Urinary bladder (tissue), 4 donors: ENCODE data around the gene ETFA. TPM values are rescaled to one million over a fixed set of nuclear protein-coding genes. Genes with fewer than 3 reads are reported as not detected.

Experiments used
- DNase-seq: peaks from one replicate; pipeline ENCODE4 v3.0.0-alpha.2; 2015; ENCODE audit errors: extremely low spot score
- H3K27ac ChIP-seq: one replicate; pipeline ENCODE4 v1.5.1; 2013; ENCODE audit warnings: low read depth, mild to moderate bottlenecking, moderate library complexity
- H3K36me3 ChIP-seq: one replicate; pipeline ENCODE4 v1.6.1; 2013; ENCODE audit warnings: mild to moderate bottlenecking, moderate library complexity; ENCODE audit not compliant: insufficient read depth
- H3K4me1 ChIP-seq: one replicate; pipeline ENCODE4 v1.6.1; 2013; ENCODE audit warnings: mild to moderate bottlenecking, moderate library complexity; ENCODE audit not compliant: insufficient read depth
- H3K4me3 ChIP-seq: one replicate; pipeline ENCODE4 v1.5.1; 2013; ENCODE audit warnings: low read depth, low read length
- WGBS: extraction: QIAGEN DNeasy Blood & Tissue Kit; methylation state at CpG from one replicate; pipeline ENCODE4 v1.1.7; 2013; 5-methylcytosine and 5-hydroxymethylcytosine counted together
- polyA plus RNA-seq: library from polyadenylated mRNA; stranded (reverse); fragments of 200-250 nt; gene quantifications from one replicate; pipeline ENCODE4 v1.2.3, GENCODE V29; 2013
- total RNA-seq: library from RNA; depleted of rRNA; stranded (reverse); fragments of >200 nt; gene quantifications from one replicate; pipeline ENCODE4 v1.2.3, GENCODE V29; 2014
- donor health status: healthy with polysubstance abuse.
- donor health status: healthy.

The ETFA gene
- total and polyA plus RNA-seq, 2 donors: 99.8 to 117 TPM

GRCh38 chr15:76176059-76176458, 135.2 kb downstream of the ETFA start:
- H3K27ac ChIP-seq: no peak overlapping the region
- H3K4me1 ChIP-seq: no peaks in the 10 kb centered on the region
- no peak overlapping the region for H3K4me3 ChIP-seq
- DNase-seq: no peak
- H3K36me3 ChIP-seq: no peaks in the 10 kb centered on the region
- WGBS: 94% methylated on average over 10 of the region's 10 CpGs

GRCh38 chr15:76175442-76175841, 135.8 kb downstream of the ETFA start:
- H3K36me3 ChIP-seq: no peaks in the 10 kb centered on the region
- no peak overlapping the region for H3K27ac ChIP-seq
- WGBS: 92% methylated on average over 8 of the region's 8 CpGs
- no peaks in the 10 kb centered on the region for H3K4me1 ChIP-seq
- DNase-seq: no peak
- no peak overlapping the region for H3K4me3 ChIP-seq

GRCh38 chr15:76174654-76175053, 136.6 kb downstream of the ETFA start:
- H3K27ac ChIP-seq: no peak overlapping the region
- WGBS: 86% methylated on average over 5 of the region's 5 CpGs
- no peak overlapping the region for H3K4me3 ChIP-seq
- H3K4me1 ChIP-seq: no peaks in the 10 kb centered on the region
- H3K36me3 ChIP-seq: no peaks in the 10 kb centered on the region
- no peak for DNase-seq

GRCh38 chr15:76173317-76173834, 137.9 kb downstream of the ETFA start:
- H3K27ac ChIP-seq: no peak overlapping the region
- H3K4me1 ChIP-seq: no peaks in the 10 kb centered on the region
- WGBS: 90% methylated on average over 8 of the region's 8 CpGs

GRCh38 chr15:76172782-76173181, 138.5 kb downstream of the ETFA start:
- Histone ChIP-seq H3K4me3 (no peak overlapping the region), H3K4me1 (no peaks in the 10 kb centered on the region), H3K36me3 (no peaks in the 10 kb centered on the region), H3K27ac (no peak overlapping the region)
- DNase-seq: no peak
- WGBS: 70% methylated on average over 16 of the region's 16 CpGs

More at GRCh38 chr15:76173317-76173834, 137.9 kb downstream of the ETFA start:
- DNase-seq: no peak
- H3K36me3 ChIP-seq: no peaks in the 10 kb centered on the region
- no peak overlapping the region for H3K4me3 ChIP-seq

GRCh38 chr15:76169911-76170800, 141.1 kb downstream of the ETFA start:
- WGBS: 75% methylated on average over 16 of the region's 16 CpGs
- Histone ChIP-seq H3K4me3 (no peak overlapping the region), H3K4me1 (no peaks in the 10 kb centered on the region), H3K36me3 (no peaks in the 10 kb centered on the region), H3K27ac (no peak overlapping the region)
- no peak for DNase-seq

- Histone ChIP-seq H3K27ac (no peak overlapping the region), H3K4me1 (no peaks in the 10 kb centered on the region), H3K4me3 (no peak overlapping the region), H3K36me3 (no peaks in the 10 kb centered on the region)
- no peak for DNase-seq
- WGBS: 81% methylated on average over 4 of the region's 4 CpGs
Observed at GRCh38 chr15:76169018-76169417, 142.3 kb downstream of the ETFA start.

GRCh38 chr15:76168237-76168984, 142.9 kb downstream of the ETFA start:
- no peaks in the 10 kb centered on the region for H3K36me3 ChIP-seq
- no peaks in the 10 kb centered on the region for H3K4me1 ChIP-seq
- no peak overlapping the region for H3K4me3 ChIP-seq
- no peak for DNase-seq
- no peak overlapping the region for H3K27ac ChIP-seq
- 87% methylated on average over 14 of the region's 14 CpGs for WGBS

GRCh38 chr15:76165951-76166350, 145.3 kb downstream of the ETFA start:
- Histone ChIP-seq H3K4me1 (no peaks in the 10 kb centered on the region), H3K4me3 (no peak overlapping the region), H3K27ac (no peak overlapping the region), H3K36me3 (no peaks in the 10 kb centered on the region)
- no peak for DNase-seq
- 92% methylated on average over 15 of the region's 15 CpGs for WGBS

Other genes with a start within 250 kb of the ETFA start
- 1.5 TPM for gene ISL2, start 25.3 kb upstream of the ETFA start, total RNA-seq
- gene ISL2, start 25.3 kb upstream of the ETFA start, polyA plus RNA-seq: not detected